Fibroblast of villous mesenchyme (primary cell): ENCODE measurements around the gene MYO1G. TPM values are rescaled to one million over a fixed set of nuclear protein-coding genes. Genes with fewer than 3 reads are reported as not detected.

ENCODE experiments used
- DNase-seq: peaks from one replicate; pipeline ENCODE4 v3.0.0-alpha.2; 2010; ENCODE audit warnings: low read depth
- H3K4me3 ChIP-seq: 2 replicates; pipeline ENCODE4 v1.5.1; 2011; ENCODE audit warnings: low read depth, mild to moderate bottlenecking, low read length
- total RNA-seq: library from RNA; depleted of rRNA; stranded (reverse); fragments of >200 nt; gene quantifications from 2 replicates; pipeline ENCODE4 v1.2.3, GENCODE V29; 2012
- TF ChIP-seq, protein P1 (sequence below): IDR thresholded peaks from 2 replicates; pipeline ENCODE4 v1.5.1; 2012; ENCODE audit warnings: low read depth, mild to moderate bottlenecking, low read length; ENCODE audit not compliant: insufficient read depth

MYO1G gene
- total RNA-seq, 1 donor: under 0.01 TPM

DNA sequence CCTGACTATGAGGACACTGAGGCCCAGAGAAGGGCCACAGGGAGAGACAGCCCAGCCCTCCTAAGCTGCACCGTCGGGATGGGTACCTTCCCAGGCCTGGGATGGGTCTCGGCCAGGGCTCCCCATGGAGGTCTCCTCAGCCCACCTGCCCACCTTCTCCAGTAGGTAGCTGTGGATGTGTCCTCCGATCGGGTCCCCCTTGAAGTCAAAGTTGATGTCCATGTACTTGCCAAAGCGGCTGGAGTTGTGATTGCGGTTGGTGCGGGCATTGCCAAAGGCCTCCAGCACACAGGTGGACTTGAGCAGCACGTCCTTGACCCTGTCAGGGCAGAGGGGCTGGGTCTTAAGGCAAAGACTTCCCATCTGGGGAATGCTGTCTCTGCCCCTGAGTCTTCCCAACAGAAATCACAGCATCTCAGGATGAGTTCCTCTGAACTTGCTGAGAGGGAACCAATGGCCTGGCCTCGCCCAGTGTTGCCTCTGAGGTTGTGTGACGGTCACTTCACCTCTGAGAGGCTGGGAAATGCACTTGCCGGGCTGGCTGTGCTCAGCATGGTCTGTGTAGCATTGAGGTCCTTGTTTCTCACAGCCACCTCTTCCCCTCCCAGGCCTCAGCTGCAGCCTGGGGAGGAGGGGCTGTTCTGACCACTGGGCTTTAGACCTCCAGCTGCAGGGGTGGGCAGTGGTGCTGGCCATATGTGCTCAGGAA, 3.3 kb downstream of the MYO1G start:
- no peak overlapping the region for H3K4me3 ChIP-seq
- TF ChIP-seq, protein P1, sequence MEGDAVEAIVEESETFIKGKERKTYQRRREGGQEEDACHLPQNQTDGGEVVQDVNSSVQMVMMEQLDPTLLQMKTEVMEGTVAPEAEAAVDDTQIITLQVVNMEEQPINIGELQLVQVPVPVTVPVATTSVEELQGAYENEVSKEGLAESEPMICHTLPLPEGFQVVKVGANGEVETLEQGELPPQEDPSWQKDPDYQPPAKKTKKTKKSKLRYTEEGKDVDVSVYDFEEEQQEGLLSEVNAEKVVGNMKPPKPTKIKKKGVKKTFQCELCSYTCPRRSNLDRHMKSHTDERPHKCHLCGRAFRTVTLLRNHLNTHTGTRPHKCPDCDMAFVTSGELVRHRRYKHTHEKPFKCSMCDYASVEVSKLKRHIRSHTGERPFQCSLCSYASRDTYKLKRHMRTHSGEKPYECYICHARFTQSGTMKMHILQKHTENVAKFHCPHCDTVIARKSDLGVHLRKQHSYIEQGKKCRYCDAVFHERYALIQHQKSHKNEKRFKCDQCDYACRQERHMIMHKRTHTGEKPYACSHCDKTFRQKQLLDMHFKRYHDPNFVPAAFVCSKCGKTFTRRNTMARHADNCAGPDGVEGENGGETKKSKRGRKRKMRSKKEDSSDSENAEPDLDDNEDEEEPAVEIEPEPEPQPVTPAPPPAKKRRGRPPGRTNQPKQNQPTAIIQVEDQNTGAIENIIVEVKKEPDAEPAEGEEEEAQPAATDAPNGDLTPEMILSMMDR: no peak
- no peak for DNase-seq

DNA sequence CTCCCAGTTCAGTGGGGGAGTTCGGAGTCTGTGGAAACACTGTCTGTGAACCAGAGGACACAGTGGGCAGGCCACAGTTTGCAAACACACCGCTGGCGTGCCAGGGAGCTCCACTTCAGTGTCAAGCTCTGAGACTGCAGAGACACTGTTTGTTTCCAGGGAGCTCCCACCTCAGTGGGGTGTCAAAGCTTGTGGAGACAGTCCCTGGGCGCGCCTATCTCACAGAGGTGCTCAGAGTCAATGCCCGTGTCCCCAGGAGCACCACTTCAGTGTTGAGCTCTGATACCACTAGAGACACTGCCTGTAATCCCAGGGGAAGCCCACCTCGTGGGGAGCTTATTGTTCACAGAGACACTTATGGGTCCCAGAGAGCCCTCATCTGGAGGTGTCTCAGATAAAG, 4.3 kb downstream of the MYO1G start:
- H3K4me3 ChIP-seq: no peak overlapping the region
- no peak for DNase-seq
- TF ChIP-seq, protein P1: no peak

DNA sequence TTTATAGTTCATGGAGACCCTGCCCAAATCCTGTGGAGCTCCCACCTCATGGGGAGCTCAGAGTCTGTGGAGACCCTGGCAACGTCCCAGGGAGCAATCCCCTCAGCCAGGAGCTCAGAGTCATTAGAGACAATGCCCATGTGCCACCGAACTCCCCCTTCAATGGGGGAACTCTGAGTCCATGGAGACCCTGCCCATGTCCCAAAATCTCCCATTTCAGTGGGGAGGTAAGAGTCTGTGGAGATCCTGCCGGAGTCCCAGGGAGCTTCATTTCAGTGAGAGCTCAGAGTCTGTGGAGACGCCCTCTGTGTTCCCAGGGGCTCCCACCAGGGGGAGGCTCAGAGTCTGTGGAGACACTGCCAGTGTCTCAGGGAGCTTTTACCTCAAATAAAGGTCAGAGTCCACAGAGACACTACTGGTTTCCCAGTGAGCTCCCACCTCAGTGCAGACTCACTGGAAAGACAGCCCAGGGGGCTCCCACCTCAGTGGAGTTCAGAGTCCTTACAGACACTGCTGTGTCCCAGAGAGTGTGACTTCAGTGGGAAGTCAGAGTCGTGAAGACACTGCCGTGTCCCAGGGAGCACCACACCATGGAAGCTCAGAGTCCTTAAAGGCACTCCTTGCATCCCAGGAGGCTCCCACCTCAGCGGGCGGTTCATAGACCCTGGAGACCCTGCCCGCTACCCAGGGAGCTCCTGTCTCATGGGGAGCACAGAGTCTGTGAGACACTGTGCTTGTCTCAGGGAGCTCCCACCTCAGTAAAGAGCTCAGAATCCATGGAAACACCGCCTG, 5.0 kb downstream of the MYO1G start:
- TF ChIP-seq, protein P1: peak; percentile 82
- DNase-seq: peak; percentile 39
- H3K4me3 ChIP-seq: no peak overlapping the region

DNA sequence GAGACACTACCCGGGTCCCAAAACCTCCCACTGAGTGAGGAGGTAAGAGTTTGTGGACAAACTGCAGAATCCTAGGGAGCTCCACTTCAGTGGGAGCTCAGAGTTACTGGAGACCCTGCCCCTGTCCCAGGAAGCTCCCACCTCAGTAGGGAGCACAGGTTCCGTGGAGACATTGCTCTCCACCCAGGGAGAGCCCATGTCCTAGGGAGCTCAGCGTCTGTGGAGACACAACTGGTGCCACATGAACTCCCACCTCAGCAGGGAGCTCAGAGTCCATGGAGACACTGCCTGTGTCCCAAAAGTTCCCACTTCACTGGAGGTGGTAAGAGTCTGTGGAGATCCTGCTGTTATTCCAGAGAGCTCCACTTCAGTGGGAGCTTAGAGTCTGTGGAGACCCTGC, 6.3 kb downstream of the MYO1G start:
- TF ChIP-seq, protein P1: no peak
- H3K4me3 ChIP-seq: no peak overlapping the region
- no peak for DNase-seq

- TF ChIP-seq, protein P1: no peak
- H3K4me3 ChIP-seq: no peak overlapping the region
- no peak for DNase-seq
These were observed 6.8 kb downstream of the MYO1G start for GRCh38 chr7:44971902-44972441.

- no peak for DNase-seq
- no peak overlapping the region for H3K4me3 ChIP-seq
- TF ChIP-seq, protein P1: no peak
These were observed 7.5 kb downstream of the MYO1G start for GRCh38 chr7:44971188-44971901.
